CD4-positive, alpha-beta T cell treated with Interleukin-4 for 4 hours (primary cell): Measurements from ENCODE around the gene KRT37.
"Not testable (repeated sequence)": the region's sequence is repeated elsewhere in the genome, so short reads cannot be mapped to it uniquely, and the experiment has no call there.

Experiments used
- DNase-seq: peaks from one replicate; pipeline ENCODE4 v3.0.0-alpha.2; 2020

KRT37 gene

GRCh38 chr17:41434005-41434404, 9.6 kb upstream of the KRT37 start:
- no peak for DNase-seq

- no peak for DNase-seq
Observed at GRCh38 chr17:41433586-41433985, 9.2 kb upstream of the KRT37 start.

- DNase-seq: not testable (repeated sequence)
Observed at GRCh38 chr17:41430376-41430775, 6.0 kb upstream of the KRT37 start.

- DNase-seq: no peak
Observed at GRCh38 chr17:41429667-41430066, 5.3 kb upstream of the KRT37 start.

GRCh38 chr17:41428591-41429291, 4.4 kb upstream of the KRT37 start:
- DNase-seq: no peak

GRCh38 chr17:41422586-41422985, 1.8 kb downstream of the KRT37 start:
- DNase-seq: not testable (repeated sequence)

- no peak for DNase-seq
Observed at GRCh38 chr17:41421617-41422016, 2.8 kb downstream of the KRT37 start.

GRCh38 chr17:41421116-41421515, 3.3 kb downstream of the KRT37 start:
- DNase-seq: no peak

GRCh38 chr17:41420134-41420533, 4.3 kb downstream of the KRT37 start:
- no peak for DNase-seq

- DNase-seq: no peak
Observed at GRCh38 chr17:41419716-41420115, 4.7 kb downstream of the KRT37 start.

GRCh38 chr17:41418116-41418860, 6.1 kb downstream of the KRT37 start:
- no peak for DNase-seq

GRCh38 chr17:41417576-41418015, 6.8 kb downstream of the KRT37 start:
- DNase-seq: no peak

- DNase-seq: no peak
Observed at GRCh38 chr17:41417127-41417526, 7.3 kb downstream of the KRT37 start.

GRCh38 chr17:41416479-41416878, 7.9 kb downstream of the KRT37 start:
- no peak for DNase-seq

- no peak for DNase-seq
Observed at GRCh38 chr17:41415833-41416335, 8.5 kb downstream of the KRT37 start.

- no peak for DNase-seq
Observed at GRCh38 chr17:41415411-41415810, 9.0 kb downstream of the KRT37 start.

- no peak for DNase-seq
Observed at GRCh38 chr17:41413982-41414381, 10.4 kb downstream of the KRT37 start.

GRCh38 chr17:41413353-41413957, 10.9 kb downstream of the KRT37 start:
- DNase-seq: no peak

- DNase-seq: no peak
Observed at GRCh38 chr17:41411072-41411840, 13.1 kb downstream of the KRT37 start.

GRCh38 chr17:41407226-41407625, 17.2 kb downstream of the KRT37 start:
- no peak for DNase-seq

- no peak for DNase-seq
Observed at GRCh38 chr17:41406205-41406604, 18.2 kb downstream of the KRT37 start.

- peak; percentile 78 for DNase-seq
Observed at GRCh38 chr17:41404024-41404671, 20.2 kb downstream of the KRT37 start.
